ENCODE data around the gene SCN8A. TPM values are rescaled to one million over a fixed set of nuclear protein-coding genes. Genes with fewer than 3 reads are reported as not detected.

SCN8A gene
- total and polyA plus RNA-seq, 2 donors (not counting 3 experiments of a cell fraction or from before 2014, with no cell fraction given) = 9.4 to 20.4 TPM

DNA sequence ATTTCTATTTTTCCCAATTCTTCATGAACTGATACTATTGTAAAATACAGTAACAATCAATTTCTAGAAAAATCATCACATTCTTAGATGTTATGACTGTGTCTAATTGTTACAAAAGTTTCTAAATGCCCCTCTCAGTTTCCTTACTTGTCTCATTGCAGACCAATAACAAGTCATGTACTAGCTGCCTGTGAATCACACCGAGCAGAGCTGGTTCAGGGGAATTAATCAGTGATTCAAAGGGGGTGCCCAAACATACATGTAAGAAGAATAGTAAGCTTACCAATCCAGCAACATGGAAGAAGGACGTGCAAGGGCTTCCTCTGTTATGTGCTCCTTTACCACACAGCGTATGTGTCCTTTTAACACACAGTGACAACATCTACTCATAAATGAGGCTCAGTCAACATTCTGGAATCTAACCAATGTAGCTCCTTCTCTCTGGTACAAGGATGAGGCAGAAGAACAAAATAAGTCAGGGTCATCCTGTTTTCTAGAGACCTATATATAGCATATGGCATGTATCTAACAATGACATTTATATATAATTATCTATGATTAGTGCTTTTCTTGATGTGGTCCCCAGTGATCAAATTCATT, 126.4 kb downstream of the SCN8A start:
- H3K79me2 ChIP-seq (ENCODE audit: control insufficient read depth, insufficient read depth, low read length) = peaks cover 2% of the 10 kb centered on the region
- H3K4me3 ChIP-seq (replicated peaks in 1 of 3; ENCODE audit: insufficient read depth in 1 of 3, low read depth in 1 of 3, low read length in 3 of 3) = no peak overlapping the region
- H3K4me1 ChIP-seq (ENCODE audit: control insufficient read depth, extremely low read depth, insufficient read depth, low read length) = no peaks in the 10 kb centered on the region
- H3K27ac ChIP-seq (ENCODE audit: insufficient read depth, low read depth, low read length) = no peak overlapping the region
- ChIA-PET POLR2A (no interaction called here), CTCF (interaction anchor here (0.5 kb wide), 1 partner anchor 75 kb away, joined by 3 read pairs; no protein-coding TSS in a partner anchor)
- BruUV-seq (replicated peaks) = no TSS peak
- peaks cover 8% of the 10 kb centered on the region in 2 experiments for H3K36me3 ChIP-seq (ENCODE audit: control insufficient read depth in 2 of 2, extremely low read depth in 1 of 2, insufficient read depth in 2 of 2, low read length in 2 of 2)
- no peaks in the 10 kb centered on the region for H3K27me3 ChIP-seq (ENCODE audit: control insufficient read depth in 2 of 2, insufficient read depth in 2 of 2, low read length in 2 of 2)
- H3K9ac ChIP-seq (replicated peaks; ENCODE audit: extremely low read depth, insufficient read depth, low read length) = no peak overlapping the region
- intact Hi-C loops (cut with micrococcal nuclease) = no loop called here
- H3K9me1 ChIP-seq (replicated peaks; ENCODE audit: control insufficient read depth, extremely low read depth, insufficient read depth, low read length) = no peaks in the 10 kb centered on the region
- dilution Hi-C loops (cut with MboI; ENCODE audit: extremely low pct_ligation_motif_present, low sequenced_read_pairs) = no loop called here
- no peak for DNase-seq (ENCODE audit: low read depth, low spot score)
- no peak for TF ChIP-seq MYC (IDR thresholded peaks at IDR 0.05; ENCODE audit: low read depth, low read length)
- no peak overlapping the region for H3K4me2 ChIP-seq (ENCODE audit: insufficient read depth, low read length)
- H3K9me3 ChIP-seq (replicated peaks; ENCODE audit: control insufficient read depth, insufficient read depth, low read length) = no peaks in the 10 kb centered on the region
- no peak overlapping the region for H2AFZ ChIP-seq (ENCODE audit: low read depth, low read length)
- FAIRE-seq = no peak
- H4K20me1 ChIP-seq (replicated peaks; ENCODE audit: control insufficient read depth, extremely low read depth, insufficient read depth, low read length) = no peaks in the 10 kb centered on the region

DNA sequence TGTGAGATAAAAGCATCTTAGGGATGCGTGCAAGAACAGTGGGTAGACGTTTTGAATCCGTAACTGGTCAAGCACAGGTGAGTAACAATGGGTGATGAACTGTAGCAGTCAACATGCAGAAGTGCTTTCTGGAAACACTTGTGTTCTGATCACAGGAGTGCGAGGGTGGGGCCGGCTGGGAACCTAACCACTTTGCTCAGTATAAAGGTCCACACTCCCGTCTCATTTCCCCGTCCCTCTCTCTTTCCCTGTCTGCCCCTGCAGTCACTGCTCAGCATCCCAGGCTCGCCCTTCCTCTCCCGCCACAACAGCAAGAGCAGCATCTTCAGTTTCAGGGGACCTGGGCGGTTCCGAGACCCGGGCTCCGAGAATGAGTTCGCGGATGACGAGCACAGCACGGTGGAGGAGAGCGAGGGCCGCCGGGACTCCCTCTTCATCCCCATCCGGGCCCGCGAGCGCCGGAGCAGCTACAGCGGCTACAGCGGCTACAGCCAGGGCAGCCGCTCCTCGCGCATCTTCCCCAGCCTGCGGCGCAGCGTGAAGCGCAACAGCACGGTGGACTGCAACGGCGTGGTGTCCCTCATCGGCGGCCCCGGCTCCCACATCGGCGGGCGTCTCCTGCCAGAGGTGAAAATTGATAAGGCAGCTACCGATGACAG, 130.4 kb downstream of the SCN8A start:
- Histone ChIP-seq H4K20me1 (replicated peaks; ENCODE audit: control insufficient read depth, extremely low read depth, insufficient read depth, low read length) (no peaks in the 10 kb centered on the region), H3K9me3 (replicated peaks; ENCODE audit: control insufficient read depth, insufficient read depth, low read length) (no peaks in the 10 kb centered on the region), H3K9ac (replicated peaks; ENCODE audit: extremely low read depth, insufficient read depth, low read length) (no peak overlapping the region), H3K4me2 (ENCODE audit: insufficient read depth, low read length) (no peak overlapping the region), H2AFZ (ENCODE audit: low read depth, low read length) (no peak overlapping the region), H3K36me3 (ENCODE audit: control insufficient read depth in 2 of 2, extremely low read depth in 1 of 2, insufficient read depth in 2 of 2, low read length in 2 of 2) (peaks cover 6 to 12% of the 10 kb centered on the region in 2 experiments), H3K27ac (ENCODE audit: insufficient read depth, low read depth, low read length) (no peak overlapping the region), H3K4me3 (replicated peaks in 1 of 3; ENCODE audit: insufficient read depth in 1 of 3, low read depth in 1 of 3, low read length in 3 of 3) (no peak overlapping the region), H3K27me3 (ENCODE audit: control insufficient read depth in 2 of 2, insufficient read depth in 2 of 2, low read length in 2 of 2) (no peaks in the 10 kb centered on the region), H3K4me1 (ENCODE audit: control insufficient read depth, extremely low read depth, insufficient read depth, low read length) (no peaks in the 10 kb centered on the region), H3K9me1 (replicated peaks; ENCODE audit: control insufficient read depth, extremely low read depth, insufficient read depth, low read length) (no peaks in the 10 kb centered on the region), H3K79me2 (ENCODE audit: control insufficient read depth, insufficient read depth, low read length) (peaks cover 2% of the 10 kb centered on the region)
- TF ChIP-seq EZH2 (IDR thresholded peaks at IDR 0.05; ENCODE audit: borderline replicate concordance, low read depth, low read length, severe bottlenecking) (no peak), JUN (IDR thresholded peaks at IDR 0.05; ENCODE audit: borderline replicate concordance, insufficient read depth, insufficient read length, low read depth) (no peak), MYC (IDR thresholded peaks at IDR 0.05; ENCODE audit: low read depth, low read length) (no peak), GATA2 (IDR thresholded peaks at IDR 0.05; ENCODE audit: insufficient read depth, insufficient read length, low read depth, low read length) (no peak), POLR2AphosphoS5 (IDR thresholded peaks at IDR 0.05; ENCODE audit: insufficient read depth, low read depth, low read length) (no peak), FOS (IDR thresholded peaks at IDR 0.05; ENCODE audit: borderline replicate concordance, insufficient read depth, low read length) (no peak), POLR2A (IDR thresholded peaks at IDR 0.05; ENCODE audit: low read depth, low read length) (no peak)
- TF ChIP-seq, protein P1, sequence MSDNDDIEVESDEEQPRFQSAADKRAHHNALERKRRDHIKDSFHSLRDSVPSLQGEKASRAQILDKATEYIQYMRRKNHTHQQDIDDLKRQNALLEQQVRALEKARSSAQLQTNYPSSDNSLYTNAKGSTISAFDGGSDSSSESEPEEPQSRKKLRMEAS (IDR thresholded peaks at IDR 0.05; ENCODE audit: insufficient read depth, insufficient read length) = no peak
- TF ChIP-seq, protein P2, sequence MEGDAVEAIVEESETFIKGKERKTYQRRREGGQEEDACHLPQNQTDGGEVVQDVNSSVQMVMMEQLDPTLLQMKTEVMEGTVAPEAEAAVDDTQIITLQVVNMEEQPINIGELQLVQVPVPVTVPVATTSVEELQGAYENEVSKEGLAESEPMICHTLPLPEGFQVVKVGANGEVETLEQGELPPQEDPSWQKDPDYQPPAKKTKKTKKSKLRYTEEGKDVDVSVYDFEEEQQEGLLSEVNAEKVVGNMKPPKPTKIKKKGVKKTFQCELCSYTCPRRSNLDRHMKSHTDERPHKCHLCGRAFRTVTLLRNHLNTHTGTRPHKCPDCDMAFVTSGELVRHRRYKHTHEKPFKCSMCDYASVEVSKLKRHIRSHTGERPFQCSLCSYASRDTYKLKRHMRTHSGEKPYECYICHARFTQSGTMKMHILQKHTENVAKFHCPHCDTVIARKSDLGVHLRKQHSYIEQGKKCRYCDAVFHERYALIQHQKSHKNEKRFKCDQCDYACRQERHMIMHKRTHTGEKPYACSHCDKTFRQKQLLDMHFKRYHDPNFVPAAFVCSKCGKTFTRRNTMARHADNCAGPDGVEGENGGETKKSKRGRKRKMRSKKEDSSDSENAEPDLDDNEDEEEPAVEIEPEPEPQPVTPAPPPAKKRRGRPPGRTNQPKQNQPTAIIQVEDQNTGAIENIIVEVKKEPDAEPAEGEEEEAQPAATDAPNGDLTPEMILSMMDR (IDR thresholded peaks at IDR 0.05; ENCODE audit: extremely low read depth in 1 of 2, insufficient read depth in 1 of 2, low read depth in 1 of 2, low read length in 2 of 2) = no peak
- BruUV-seq (replicated peaks) = no TSS peak
- intact Hi-C loops (cut with micrococcal nuclease) (no loop called here), dilution Hi-C loops (cut with MboI; ENCODE audit: extremely low pct_ligation_motif_present, low sequenced_read_pairs) (no loop called here)
- ChIA-PET POLR2A (no interaction called here), CTCF (no interaction called here)
- FAIRE-seq = no peak
- no peak for DNase-seq (ENCODE audit: low read depth, low spot score)

Measured in endothelial cell of umbilical vein (primary cell).